Mammary epithelial cell (primary cell): ENCODE results near the gene AMER2.

Experiments
- EZH2 ChIP-seq: IDR thresholded peaks from 2 replicates; pipeline ENCODE4 v1.6.1; 2012; ENCODE audit warnings: low read length, inconsistent platforms, borderline replicate concordance
- TF ChIP-seq, protein P1 (sequence below), 2 donors: IDR thresholded peaks in 1 of 2; conservative IDR thresholded peaks in 1 of 2; 2 replicates each; pipeline ENCODE4 v1.5.1; 2011 to 2012; ENCODE audit warnings: inconsistent platforms in 2 of 2, low read length in 2 of 2, mild to moderate bottlenecking in 2 of 2, control low read depth in 1 of 2, low read depth in 1 of 2; ENCODE audit not compliant: insufficient read depth in 1 of 2; ENCODE audit errors: extremely low read depth in 1 of 2

DNA sequence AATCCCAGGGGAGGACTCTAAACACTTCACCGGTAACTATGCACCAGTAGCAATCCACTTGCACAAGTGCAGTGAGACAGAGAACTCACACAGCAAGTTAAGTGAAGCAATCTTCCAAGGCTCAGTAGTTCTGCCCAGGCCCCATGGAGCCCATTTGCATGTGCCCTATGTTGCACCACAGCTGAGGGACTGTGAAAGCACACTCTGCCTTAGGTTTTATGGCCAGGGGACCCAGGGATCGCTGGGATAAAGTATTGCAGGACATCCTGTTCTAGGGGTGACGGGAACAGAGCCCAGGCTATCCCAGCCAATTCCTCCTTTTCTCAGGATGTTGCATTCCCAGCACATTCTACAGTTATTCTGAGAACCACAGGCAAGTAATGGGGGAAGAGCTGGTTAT lies 6.0 kb upstream of the AMER2 start:
- TF ChIP-seq, protein P1, sequence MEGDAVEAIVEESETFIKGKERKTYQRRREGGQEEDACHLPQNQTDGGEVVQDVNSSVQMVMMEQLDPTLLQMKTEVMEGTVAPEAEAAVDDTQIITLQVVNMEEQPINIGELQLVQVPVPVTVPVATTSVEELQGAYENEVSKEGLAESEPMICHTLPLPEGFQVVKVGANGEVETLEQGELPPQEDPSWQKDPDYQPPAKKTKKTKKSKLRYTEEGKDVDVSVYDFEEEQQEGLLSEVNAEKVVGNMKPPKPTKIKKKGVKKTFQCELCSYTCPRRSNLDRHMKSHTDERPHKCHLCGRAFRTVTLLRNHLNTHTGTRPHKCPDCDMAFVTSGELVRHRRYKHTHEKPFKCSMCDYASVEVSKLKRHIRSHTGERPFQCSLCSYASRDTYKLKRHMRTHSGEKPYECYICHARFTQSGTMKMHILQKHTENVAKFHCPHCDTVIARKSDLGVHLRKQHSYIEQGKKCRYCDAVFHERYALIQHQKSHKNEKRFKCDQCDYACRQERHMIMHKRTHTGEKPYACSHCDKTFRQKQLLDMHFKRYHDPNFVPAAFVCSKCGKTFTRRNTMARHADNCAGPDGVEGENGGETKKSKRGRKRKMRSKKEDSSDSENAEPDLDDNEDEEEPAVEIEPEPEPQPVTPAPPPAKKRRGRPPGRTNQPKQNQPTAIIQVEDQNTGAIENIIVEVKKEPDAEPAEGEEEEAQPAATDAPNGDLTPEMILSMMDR (conservative IDR thresholded peaks at IDR 0.05 in 1 of 2, IDR thresholded peaks at IDR 0.05 in 1 of 2; ENCODE audit: extremely low read depth in 1 of 2, insufficient read depth in 1 of 2, low read depth in 1 of 2, low read length in 2 of 2): no peak
- TF ChIP-seq EZH2: no peak
